GM21737 (cell line): ENCODE results near the gene ZNF654.
"Not testable (repeated sequence)": the region's sequence is repeated elsewhere in the genome, so short reads cannot be mapped to it uniquely, and the experiment has no call there.

Experiments used
- ATAC-seq: cut with Tn5 transposase; IDR thresholded peaks from one replicate; pipeline ENCODE4 v1.9.1; 2021; ENCODE audit warnings: mild to moderate bottlenecking, moderate library complexity; ENCODE audit not compliant: unreplicated experiment

Gene ZNF654

DNA sequence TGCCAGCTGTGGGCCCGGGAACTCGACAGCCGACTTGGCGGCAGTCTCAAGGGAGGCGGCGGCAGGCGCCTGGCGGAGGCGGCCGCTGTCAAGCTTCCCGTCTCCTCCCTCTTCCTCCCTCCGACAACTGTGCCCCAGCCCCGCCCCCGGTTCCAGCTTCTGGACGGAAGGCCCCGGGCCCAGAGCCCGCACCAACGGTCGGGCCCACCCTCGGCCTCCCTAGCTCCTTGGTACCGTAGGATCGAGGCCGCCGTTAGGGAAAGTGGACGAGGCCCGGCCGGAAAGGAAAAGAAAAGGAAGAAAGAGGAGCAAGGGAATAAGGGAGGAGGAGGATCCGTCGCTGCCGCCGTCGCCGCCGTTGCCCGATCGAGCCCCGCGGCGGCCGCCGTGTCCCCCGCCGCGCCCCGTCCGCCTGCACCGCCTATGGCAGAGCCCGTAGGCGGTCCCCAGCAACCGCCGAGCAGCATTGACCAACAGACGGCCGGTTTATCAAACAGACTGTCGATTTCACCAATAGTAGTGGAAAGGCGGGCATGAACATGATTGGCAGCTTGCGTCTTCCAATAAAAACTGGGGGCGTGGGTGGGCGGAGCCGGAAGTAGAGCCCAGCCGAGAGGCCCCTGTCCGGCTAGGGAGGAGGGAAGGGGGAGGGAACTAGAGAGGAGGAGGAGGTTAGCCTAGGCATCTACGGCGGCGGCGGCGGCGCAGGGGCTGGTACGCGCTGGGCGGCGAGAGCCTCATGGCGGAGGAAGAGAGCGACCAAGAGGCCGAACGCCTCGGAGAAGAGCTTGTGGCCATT is at the start of gene ZNF654, which contains the start of gene CGGBP1:
Gene ZNF654, plus strand, starts transcription at position 675 of the 799 bp plus-strand sequence. Its CDS starts 65 bp downstream, at position 740.
Gene CGGBP1, minus strand, starts transcription at position 425 of the 799 bp plus-strand sequence. CDS start 3,029 bp downstream, outside the sequence.
- peak; percentile 94 for ATAC-seq

DNA sequence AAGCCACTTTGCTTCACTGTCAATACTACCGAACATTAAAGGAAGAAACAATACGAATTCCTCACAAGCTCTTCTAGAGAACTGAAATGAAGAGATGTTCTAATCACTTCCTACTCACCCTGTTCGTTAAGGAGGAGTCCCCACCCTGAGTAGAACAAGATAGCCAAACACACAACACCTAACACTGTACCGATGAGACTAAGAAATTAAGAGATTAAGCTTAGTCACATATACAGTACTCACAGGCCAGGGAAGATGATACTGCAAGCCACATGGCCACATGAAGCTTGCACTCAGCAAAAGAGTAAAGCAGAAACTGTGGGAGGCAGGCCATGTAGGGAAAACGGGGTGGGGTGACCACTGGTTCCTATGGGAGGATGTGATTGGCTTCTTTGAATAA is 48.2 kb upstream of the ZNF654 start:
- ATAC-seq: no peak

- no peak for ATAC-seq
Observed at GRCh38 chr3:88013592-88013991, 45.5 kb upstream of the ZNF654 start.

- ATAC-seq: not testable (repeated sequence)
Observed at GRCh38 chr3:88015656-88016055, 43.4 kb upstream of the ZNF654 start.

- peak; percentile 97 for ATAC-seq
Observed at GRCh38 chr3:88019024-88019423, 40.0 kb upstream of the ZNF654 start.

DNA sequence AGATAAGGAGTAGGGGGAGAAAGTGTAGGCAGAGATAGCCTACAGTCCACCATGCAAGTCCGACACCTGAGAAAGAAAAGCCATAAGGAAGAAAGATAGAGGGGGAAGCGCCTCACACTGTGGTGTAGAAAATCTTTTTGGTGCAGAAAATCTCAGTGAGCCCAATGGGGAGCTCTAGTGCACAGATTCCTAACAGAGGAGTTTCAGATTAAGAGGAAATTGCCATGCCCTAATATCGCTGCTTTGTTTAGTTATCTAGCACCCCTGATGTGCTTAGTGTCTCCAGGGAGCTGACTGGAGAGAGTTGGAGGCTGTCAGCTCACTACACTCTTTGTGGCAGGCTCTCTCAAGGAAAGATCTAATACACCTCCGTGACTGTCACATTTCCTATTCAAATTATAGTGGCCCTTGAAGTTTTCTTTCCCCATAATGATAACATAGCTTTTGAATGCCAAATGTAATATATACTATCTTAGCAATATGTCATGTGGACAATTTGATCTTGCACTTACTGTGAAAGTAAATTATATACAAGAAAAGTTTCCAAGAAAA is 34.0 kb upstream of the ZNF654 start:
- ATAC-seq: no peak

- no peak for ATAC-seq
Observed at GRCh38 chr3:88028876-88029275, 30.2 kb upstream of the ZNF654 start.

GRCh38 chr3:88030210-88030609 is 28.8 kb upstream of the ZNF654 start:
- no peak for ATAC-seq

DNA sequence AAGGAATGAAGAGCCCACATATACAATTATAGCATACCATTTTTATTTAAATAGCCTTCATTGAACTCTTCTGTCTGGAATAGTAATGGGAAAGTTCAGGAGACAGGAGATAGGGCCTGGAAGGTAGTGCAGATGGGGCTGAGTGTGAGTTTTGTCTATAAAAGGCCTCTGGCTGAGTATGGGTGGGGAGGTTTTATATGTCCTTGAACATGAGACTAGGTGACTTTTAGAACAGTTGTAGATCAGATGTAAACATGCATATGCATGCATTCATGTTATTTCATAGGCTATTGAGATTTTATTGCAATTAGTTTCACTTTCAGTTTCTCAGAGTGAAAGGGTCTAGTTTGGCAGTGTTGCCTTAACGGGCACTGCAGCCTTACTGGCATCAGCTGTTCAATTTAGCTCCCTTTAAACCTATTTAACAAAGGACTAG is 27.4 kb upstream of the ZNF654 start:
- peak; percentile 72 for ATAC-seq

GRCh38 chr3:88032245-88032644 is 26.8 kb upstream of the ZNF654 start:
- ATAC-seq: peak; percentile 8

DNA sequence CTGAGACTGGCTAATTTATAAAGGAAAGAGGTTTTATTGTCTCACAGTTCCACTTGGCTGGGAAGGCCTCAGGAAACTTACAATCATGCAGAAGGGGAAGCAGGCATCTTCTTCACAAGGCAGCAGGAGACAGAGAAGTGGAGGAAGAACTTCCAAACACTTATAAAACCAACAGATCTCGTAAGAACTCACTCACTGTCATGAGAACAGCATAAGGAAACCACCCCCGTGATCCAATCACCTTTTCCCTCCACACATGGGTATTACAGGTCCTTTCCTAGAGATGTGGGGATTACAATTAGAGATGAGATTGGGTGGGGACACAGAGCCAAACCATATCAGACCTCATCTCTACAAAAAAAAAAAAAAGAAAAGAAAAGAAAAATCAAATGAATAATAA is 26.0 kb upstream of the ZNF654 start:
- ATAC-seq: no peak

DNA sequence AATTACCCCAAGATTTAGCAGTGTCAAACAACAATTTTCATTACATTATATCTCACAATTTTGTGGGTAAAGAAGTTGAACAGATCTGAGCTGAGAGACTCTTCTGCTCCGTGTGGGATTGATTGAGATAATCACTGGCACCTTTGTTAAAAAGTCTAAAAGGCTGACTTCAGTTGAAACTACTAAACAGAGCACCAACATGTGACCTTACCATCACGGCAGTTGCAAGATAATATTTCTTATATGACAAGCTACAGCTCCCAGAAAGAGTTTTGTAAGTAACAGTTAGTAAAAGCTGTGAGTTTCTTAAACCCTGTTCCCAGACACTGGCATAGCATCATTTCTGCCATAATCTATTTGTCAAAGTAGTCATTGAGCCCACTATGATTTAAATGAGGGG is 25.2 kb upstream of the ZNF654 start:
- ATAC-seq: no peak

GRCh38 chr3:88034491-88035275 is 24.4 kb upstream of the ZNF654 start:
- ATAC-seq: no peak

DNA sequence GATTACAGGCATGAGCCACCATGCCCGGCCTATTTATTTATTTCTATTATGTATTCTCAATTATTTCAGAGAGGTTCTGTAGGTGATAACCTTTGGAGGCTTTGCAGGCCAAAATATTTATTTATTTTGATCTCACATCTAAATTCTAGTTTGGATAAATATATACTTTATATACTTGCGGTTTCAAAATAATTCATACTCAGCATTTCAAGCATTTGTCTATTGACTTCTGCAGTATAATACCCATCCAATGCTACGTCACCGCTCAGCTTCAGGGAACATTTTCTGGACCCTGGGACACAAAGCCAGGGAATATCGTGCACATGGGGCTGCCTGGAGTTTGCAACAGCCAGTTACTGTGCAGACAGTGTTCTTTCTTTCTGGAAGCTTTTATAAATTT is 22.8 kb upstream of the ZNF654 start:
- no peak for ATAC-seq

DNA sequence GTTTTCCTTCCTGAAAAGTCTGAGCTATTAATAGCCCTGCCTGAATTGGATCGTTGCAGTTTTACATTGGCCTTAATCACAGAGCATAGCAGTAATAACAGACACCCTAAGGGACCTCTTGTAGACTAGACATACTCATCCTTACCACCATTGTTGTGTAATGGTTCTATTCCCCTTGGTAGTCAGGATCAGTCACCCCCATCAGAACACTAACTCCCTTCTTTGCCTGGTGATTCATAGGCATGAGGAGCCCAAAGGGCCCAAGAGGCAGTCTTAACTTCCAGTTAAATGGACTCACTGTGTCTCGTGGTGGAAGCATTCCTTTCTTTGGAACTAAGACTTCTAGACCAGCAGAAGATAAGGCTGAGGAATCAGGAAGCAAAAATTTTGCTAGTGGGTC is 20.5 kb upstream of the ZNF654 start:
- no peak for ATAC-seq

DNA sequence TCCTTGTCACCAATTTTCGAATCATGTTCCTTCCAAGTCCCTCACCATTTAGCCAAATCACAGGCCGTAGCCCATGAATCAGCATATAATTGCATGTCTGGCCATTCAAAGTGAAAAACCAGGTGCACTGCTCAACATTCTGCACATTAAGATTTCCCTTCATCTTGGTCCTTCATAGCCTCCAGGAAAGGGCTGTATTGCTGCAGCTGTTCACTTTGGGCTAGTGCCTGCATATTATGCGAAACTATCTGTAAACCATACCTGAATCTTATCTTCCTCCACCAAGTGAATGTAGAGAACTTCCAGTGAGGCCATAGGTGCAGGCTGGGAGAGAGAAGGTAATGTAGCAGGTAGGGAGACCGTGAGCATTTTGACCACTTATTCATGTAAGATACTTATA is 18.5 kb upstream of the ZNF654 start:
- ATAC-seq: no peak

GRCh38 chr3:88041005-88041404 is 18.1 kb upstream of the ZNF654 start:
- ATAC-seq: no peak

- no peak for ATAC-seq
Observed at GRCh38 chr3:88044411-88044810, 14.6 kb upstream of the ZNF654 start.

DNA sequence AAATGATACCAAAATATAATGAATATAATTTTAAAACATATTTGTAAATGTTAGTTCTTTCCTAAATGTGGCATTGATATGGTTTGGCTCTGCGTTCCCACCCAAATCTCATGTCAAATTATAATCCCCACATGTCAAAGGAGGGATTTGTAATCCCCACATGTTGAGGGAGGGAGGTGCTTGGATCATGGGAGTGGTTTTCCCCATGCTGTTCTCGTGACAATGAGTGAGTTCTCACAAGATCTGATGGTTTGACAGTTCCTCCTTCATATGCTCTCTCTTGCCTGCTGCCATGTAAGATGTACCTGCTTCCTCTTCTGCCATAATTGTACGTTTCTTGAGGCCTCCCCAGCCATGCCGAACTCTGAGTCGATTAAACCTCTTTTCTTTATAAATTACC is 12.3 kb upstream of the ZNF654 start:
- ATAC-seq: no peak

DNA sequence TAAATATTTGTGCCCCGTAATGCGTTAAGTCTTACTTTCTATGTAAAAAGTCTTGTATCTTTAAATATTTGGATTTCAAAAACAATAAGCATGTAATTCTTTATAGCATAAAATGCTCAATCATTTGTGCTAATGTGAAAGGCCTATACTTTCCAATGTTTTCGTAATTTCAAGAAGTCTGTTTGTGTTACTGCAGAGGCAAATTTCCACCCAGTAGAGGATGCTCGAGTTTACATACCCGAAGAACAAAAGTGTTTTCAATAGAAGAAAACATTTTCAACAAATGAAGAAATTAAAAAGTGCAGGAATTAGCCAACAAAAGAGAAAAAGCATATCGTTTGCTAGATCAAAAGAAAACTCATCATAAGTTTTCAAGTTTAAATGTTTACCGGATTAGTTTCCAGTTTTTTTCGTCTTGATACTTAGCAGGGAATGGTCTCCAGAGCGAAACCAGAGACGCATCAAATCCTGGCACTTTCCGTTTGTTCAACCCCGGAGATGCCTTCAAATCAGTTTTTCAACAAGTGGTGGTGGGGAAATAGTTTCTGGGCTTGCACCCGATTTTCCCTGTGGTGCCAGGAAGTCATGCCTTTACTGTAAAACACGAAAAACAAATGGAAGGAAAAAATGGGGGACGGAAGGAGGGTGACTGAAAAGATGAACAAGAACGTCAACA is 1.3 kb upstream of the ZNF654 start:
- ATAC-seq: no peak

GRCh38 chr3:88058306-88058580 is 812 bp upstream of the ZNF654 start:
- no peak for ATAC-seq
